GM21619 (cell line): ENCODE data around the gene GPATCH11.
A peak's percentile ranks its signal among the peaks of the same experiment; 100 is the strongest.

Experiments used
- ATAC-seq: cut with Tn5 transposase; IDR thresholded peaks from one replicate; pipeline ENCODE4 v1.9.1; 2021; ENCODE audit not compliant: unreplicated experiment

The GPATCH11 gene

DNA sequence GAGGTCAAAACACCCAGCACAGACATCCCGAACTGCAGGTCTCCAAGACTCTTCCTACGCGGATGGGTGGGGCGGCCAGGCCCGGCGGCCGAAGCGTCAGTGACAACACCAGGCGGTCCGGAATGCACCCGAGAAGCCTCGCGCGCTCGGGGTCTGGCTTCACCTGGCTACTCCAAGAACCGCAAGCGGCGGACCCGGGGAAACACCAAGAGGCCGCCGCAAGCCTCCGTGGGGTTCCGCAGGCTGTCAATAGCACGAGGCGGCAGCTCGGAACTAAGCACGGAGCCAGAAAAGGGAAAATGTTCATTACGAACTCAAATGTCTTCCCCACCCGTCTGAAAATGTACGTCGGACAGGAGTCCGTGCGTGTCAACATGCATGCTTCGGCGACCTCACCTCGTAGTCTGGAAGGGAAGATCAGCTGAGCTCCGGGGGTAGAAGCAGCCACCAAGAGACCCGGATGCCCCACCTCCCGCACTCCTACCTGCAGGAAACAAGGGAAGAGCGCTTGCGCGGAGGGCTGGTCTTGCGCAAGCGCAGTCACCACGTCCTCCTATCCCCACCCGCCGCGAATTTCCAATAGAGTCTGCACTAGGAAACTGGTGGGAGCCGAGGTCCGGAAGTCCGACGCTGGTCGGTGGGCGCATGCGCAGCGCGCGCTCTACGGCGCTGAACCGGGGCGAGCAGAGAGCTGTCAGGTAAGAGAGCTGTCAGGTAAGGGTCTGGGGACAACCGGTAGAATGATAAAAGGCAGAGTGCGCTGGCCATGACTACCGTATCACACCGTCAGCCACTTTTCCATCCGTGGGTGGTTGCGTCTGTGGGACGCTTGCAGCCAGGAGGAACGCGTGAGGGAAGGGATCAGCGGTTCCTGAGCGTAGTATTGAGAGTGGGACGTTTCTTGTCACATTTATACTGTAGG lies at the start of gene GPATCH11, which contains the start of gene HEATR5B:
GPATCH11 (plus strand) TSS at position 646 of the 922 bp plus-strand sequence. CDS start 3,864 bp downstream, outside the sequence.
HEATR5B (minus strand) TSS at position 500 of the 922 bp plus-strand sequence. CDS start 958 bp downstream, outside the sequence.
- peak; percentile 76 for ATAC-seq

DNA sequence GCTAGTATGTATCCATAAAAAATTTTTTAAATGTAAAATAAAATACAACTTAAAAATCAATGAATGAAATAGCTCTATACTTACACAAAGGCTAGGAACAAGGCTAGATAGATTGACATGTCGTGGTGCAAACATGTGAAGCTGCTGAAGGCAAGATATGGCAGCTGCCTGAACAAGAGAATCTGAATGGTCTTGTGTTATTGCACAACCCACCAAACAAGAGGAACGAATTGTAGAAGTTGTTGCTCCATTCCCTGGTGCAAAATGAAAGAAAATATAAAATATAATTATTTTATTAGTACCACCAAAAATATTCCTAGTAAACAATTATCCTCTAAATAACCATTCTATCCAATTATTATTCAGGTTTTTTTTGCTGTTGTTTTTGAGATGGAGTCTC lies 46.5 kb upstream of the GPATCH11 start:
- ATAC-seq = no peak

DNA sequence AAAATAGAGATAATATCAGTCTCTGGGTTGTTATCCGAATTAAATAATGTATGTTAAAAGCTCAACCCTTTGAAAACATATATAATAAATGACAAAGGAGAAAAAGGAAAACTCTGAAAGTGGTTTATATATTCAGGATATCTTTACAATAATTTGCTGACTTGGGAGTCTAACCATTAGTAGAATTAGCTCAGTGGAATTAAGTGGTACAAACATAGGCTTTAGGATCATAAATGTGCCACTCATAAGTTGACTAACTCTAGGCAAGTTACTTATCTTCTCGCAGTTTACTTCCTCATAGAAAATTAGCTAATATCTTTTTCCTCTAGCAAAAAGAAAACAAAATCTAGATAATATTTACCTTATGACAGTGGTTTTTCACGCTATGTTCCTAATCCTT lies 44.7 kb upstream of the GPATCH11 start:
- no peak for ATAC-seq

DNA sequence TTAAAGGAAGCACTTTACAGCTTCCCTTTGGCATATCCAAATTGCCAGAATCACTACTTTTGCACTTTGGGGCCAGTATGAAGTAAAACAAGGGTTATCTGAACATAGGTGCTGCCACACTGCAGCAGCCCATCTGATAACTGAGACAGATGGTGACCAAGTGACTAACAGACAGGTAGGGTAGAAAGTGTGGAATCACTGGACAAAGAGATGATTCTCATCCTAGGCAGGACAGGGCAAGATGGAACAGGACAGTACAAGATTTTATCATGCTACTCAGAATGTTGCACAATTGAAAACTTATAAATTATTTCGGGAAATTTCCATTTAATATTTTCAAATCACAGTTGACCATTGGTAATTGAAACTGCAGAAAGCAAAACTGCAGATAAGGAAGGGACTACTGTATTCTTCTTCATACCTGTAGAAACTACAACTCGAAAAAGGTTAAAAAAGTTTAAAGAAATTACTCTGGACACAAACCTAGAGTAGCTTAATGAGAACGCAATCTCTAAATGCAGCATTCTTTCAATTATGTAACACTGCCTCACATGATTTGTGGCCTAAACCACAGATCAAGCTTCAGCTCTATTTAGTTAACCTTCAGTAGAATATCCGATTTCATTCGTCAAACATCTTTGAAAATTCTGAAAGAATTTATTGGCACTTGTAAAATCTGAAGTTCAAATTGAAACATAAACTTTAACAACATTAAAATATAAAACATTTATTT lies 31.6 kb upstream of the GPATCH11 start:
- no peak for ATAC-seq

DNA sequence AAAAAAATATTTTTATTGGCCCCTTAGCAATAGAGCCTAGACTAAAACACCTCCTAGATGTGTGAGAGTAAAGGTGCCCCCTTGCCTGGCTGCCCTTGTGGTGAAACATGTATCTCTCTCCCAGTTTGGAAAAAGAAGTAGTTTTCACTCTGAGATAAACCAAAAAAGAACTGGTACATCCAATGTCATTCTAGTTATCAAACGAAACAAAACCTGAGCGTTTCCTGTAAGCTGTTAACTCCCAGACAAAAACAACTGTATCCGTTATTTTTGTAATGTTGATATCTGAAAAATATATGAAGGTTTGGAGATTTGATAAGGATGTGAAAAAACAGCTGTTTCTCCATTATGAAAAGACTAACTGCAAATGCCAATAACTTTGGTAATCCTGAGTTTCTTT lies 24.5 kb upstream of the GPATCH11 start:
- no peak for ATAC-seq

DNA sequence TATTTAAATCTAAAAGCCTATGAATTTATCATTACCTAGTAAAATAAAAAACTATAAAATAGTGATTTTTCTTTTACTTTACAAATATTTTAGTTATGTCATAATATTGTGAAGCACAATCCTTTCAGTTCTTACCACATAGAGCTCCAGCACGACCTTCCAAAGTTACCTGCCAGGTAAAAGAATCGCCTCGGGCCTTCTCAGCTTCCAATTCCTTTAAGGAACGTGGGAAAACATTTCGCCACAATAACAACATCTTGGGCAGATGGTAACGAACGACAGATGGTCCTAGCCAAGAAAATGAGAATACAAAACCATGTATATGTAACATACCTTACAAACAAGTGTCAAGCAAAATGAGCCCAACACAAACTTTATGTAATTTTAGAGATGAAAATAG lies 23.9 kb upstream of the GPATCH11 start:
- ATAC-seq = no peak

DNA sequence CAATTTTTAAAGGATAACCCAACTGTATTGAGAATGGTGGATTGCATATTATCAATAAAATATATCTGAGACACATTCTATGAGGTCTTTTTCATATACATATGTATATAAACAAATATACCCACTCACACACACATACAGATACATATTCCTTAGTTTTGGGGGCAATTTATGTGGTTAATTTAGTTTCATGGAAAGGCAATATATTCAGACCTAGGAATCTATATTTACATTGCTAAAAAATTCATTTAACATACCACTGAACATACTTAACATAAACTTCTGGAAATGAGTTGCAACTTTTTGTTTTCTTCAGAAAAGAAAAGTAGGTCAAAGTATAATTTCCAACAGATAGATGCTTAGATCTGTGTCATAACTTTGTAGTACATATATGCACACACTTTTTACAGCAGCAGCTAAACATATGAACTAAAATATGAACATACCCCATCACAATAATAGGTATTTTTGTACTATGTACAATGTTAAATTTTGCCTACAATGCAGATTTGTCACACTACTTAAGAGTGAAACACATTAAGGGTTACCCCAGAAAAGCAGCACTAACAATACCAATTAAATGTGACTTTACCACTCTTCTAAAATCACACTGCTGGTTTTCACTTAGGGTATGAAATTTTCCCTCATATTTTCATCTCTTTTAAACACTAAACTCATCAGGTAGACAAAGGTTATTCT lies 23.2 kb upstream of the GPATCH11 start:
- ATAC-seq = no peak

DNA sequence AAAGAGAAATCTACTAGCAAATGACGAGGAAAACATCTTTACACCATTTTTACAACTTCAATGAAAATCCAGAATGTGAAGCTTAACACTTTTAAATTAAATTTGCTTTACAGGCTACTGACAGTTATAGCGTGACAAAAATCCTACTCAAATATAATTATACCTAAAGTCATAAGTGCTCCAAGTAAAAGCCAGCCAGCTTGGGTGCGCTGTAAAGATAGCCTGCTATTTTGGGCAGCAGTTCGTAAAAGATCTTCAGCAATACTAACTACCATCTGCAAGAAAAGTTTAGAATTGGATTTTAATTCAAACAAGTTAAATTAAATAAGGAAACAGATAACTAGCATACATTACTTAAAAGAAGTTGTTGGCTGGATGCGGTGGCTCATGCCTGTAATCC lies 22.5 kb upstream of the GPATCH11 start:
- no peak for ATAC-seq

DNA sequence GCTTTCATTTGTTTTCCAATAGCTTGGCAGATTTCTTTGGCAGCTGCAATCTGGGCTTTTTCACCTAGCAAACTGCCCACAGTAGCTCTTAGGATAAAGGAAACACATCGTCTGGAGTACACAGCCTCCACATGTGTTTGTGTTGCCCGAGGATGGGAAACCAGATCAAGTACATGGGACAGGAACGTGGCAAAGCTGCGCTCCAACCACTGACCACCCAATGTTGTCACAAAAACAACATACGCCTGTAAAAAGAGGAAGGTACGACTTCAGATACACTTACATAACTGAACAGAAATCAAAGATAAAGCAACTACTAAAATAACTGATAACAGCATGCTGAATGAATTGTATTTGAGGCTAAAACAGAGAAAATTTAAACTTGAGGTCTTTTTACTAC lies 15.6 kb upstream of the GPATCH11 start:
- no peak for ATAC-seq

DNA sequence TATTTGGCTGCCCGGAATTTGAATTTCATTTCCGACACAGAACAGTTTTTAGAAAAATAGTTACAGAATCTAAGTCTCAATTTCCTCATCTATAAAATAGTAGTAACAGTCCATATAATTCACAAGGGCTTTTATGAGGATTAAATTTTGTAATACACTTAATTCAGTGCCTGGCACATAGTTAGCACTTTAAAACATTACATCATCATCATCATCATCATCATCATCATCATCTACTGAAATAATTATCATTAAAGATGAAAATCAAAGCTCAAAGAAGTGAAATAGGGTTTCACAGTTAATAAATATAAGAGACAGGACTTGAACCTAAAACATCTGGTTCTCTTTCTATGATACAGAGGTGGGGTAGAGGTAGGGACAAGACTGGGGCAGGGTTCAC lies 13.4 kb upstream of the GPATCH11 start:
- ATAC-seq = no peak

DNA sequence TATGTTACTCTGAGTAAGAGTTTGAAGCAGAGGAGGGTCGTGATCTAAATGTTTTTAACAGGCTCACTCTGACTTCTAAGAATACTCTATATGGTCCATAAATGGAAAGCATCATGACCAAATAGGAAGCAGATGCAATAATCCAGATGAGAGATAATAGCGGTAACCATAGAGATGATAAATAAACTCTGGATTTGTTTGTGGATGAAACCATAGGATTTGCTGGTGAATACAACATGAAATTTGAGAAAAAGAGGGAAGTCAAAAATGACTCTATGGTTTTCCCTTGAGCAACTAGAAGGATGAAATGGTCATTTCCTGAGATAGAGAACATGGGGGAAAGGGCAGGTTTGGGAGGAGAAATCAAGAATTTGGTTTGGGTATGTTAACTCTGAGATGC lies 4.1 kb upstream of the GPATCH11 start:
- no peak for ATAC-seq

DNA sequence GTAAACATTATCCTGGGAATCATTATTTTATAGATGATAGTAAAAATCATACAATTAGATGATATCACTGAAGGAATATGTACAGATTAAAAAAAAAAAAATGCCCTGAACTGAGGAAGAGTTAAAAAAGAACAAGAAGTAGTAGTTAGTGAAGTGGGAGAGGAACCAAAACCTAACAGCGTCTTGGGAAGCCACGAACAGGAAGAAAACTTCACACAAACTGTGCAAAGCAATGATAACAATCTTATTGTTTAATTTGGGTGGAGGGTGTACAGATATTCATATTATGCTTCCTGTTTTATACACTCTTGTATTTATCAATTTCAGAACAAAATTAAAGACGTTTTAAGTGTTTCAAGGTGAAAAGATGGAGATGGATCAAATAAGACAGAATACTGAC lies 3.6 kb upstream of the GPATCH11 start:
- no peak for ATAC-seq

DNA sequence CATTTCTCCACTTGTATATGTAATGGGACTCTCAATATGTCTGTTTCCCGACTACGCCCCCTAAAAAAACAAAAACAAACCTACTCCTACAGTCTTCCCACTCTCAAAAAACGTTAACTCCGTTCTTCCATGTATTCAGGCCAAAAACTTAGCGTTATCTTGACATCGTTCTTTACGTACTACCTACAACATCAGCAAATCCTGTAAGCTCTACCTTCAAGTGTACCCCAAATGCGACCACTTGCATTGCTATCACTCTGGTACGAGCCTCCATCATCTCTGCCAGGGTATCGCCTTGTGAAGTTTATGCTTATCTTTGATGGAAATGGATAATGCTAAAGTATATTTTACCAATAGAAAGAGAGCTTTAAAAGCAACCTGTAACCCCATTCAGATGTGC lies 479 bp downstream of the GPATCH11 start:
- ATAC-seq = no peak

DNA sequence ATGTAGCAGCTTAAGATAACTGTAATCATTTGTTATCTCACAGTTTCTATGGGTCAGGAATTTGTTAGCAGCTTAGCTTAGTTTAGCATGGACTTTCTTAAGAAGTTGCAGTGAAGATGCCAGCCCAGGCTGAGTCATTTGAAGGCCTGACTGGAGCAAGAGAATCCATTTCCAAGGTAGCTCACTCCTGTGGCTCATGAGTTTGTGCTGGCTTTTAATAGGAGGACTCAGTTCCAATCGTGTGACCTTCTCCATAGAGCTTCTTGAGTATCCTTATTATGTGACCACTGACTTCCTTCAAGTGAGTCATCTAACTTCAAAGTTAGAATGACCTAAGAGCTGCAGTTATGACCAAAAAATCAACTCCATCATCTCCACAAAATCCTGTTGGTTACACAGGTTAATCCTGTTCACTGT lies 1.4 kb downstream of the GPATCH11 start:
- ATAC-seq = no peak

DNA sequence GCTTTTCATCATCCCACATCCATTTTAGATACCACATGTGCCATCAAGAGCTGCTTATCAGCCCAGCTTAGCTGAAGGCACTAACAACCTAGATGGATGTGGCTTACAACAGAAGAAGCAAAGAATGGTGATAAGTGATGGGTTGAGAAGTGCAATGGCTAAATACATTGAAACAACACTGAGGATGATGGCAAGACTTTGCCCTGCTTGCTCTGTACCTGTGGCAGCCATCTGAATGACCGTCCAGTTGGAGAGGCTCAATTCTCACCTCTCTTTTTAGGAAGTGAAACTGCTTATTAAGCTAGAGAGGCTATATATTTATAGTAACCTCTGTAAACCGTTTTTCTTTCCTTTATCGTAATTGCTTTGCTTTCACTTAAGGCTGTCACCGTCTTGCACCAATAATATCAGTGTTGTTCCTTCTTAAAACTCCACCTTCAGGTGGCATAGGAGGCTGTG lies 5.7 kb downstream of the GPATCH11 start:
- peak; percentile 86 for ATAC-seq

DNA sequence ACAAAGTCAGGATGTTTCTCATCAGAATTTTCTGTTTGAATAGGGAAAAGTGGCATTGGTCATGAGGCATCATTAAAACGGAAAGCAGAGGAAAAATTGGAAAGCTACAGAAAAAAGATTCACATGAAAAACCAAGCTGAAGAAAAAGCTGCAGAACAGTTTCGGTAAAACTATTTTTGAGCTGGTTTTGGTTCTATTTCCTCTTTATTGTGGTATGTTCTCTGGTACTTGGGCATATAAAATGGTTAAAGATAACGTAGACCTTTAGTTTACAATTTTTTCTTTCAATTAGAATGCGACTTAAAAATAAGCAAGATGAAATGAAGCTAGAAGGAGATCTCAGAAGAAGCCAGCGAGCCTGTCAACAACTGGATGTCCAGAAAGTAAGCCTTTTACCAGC lies 7.6 kb downstream of the GPATCH11 start:
- ATAC-seq = no peak

DNA sequence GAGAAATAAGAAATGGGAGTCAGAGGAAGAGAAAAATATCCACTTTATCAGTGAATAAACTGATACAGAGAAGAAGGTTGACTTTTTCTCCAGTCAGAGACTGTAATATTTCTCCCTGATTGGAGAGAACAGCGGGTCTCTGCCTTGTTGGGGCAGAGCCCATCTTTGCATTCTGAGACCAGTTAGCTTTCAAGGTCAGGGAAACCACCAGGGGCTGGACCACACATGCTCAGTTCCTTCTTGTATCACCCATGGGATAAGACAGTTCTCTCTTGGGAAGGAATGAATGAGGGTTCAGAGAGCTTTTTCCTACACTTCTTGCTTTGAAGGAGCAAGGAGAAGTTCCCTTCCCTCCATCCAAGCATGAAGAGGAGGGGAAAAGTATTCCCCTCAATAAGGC lies 12.2 kb downstream of the GPATCH11 start:
- no peak for ATAC-seq

DNA sequence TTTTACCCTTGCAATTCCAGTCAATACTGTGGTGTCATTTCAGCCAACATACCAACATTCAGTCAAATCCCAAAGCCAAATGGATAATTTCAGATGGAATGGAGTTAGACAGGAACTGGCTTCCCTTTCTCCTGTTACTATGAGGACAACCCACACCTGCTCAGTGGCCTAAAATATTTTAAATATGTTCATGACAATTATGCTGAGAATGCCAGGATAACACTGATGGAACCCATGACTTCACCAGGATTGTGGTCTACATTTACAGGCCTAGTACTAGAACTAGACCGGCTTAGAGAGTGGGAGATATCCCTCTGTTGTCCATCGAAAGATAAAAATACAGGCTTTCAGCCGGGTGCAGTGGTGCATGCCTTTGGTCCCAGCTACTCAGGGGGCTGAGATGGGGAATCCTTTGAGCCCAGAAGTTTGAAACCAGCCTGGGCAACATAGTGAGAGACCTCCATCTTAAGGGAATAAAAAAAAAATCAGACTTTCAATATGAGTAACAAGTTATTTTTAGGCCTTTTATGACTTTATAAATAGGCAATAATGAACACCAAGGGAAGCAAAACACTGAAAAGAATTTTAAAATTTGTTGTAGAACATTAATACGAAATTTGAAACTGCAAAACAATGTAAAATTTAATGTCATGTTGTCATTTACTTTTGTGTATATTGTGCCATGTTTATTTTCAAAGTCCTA lies 14.2 kb downstream of the GPATCH11 start:
- no peak for ATAC-seq

DNA sequence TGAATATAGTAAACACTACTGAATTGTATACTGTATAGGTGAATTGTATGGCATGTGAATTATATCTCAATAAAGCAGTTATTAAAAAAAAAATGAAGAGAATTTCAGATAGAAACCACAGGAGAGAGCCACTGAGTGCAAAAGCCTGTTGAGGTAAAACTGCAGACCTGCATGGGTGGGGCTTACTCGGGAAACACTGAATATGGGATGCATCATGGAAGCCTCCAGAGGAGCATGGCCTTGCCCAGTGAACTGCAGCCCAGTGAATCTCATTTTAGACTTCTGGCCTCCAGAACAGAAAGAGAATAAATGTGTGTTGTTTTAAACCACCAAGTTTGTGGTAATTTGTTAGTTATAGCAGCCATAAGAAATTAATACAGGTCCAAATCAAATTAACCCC lies 15.7 kb downstream of the GPATCH11 start:
- no peak for ATAC-seq

DNA sequence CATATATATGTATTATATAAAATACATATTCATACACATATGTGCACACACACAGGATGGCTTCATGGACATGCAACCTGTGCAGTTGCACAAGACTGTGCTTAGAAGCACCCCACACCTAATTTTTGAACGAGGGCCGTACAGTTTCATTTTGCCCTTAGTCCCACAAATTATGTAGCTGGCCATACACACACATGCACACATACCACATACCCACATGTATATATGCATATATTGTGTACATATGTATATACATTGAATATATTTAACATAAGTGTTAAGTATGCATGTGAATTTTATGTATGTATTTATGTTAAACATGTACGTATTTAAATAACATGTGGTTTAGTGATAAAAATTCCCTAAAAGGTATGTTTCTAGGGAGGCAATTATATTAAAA lies 18.3 kb downstream of the GPATCH11 start:
- no peak for ATAC-seq

DNA sequence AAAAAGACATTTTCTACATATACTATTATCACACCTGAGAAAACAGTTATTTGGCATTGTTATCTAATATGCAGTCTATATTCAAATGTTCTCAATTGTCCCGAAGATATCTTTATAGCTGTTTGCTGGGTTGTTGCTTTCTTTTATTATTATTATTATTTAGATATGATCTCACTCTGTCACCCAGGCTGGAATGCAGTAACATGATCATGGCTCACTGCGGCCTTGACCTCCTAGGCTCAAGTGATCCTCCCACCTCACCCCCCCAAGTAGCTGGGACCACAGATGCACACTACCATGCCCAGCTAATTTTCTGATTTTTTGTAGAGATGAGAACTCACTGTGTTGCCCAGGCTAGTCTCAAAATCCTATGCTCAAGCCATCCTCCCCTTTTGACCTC lies 19.9 kb downstream of the GPATCH11 start:
- ATAC-seq = no peak
